ENCODE data around the gene CTCF. TPM values are rescaled to one million over a fixed set of nuclear protein-coding genes. Genes with fewer than 3 reads are reported as not detected.

CTCF gene
- total and polyA plus RNA-seq, 4 donors, result 10.1 to 35.3 (median 15.5) TPM

DNA sequence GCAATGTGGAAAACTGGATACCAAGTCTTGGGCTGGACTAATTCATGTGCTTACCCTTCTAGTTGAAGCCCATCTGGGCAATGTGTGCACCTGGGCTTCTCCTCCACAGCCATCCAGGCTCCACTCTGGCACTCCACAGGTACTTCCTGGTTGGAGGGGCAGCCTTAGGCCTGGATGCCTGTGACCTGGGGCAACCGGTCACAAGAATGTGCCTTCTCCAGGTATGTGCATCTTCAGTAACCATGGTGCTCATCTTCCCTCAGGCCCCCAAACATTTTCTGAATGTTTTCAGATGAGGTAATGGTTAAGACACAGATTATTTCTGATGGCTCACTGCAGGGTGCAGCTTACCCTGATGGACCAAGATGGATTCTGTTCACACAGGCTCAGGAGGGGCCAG is 115.4 kb downstream of the CTCF start:
- no peak overlapping the region for H3K27ac ChIP-seq (ENCODE audit: low read depth in 1 of 2, low read length in 2 of 2)
- TF ChIP-seq, protein P1, sequence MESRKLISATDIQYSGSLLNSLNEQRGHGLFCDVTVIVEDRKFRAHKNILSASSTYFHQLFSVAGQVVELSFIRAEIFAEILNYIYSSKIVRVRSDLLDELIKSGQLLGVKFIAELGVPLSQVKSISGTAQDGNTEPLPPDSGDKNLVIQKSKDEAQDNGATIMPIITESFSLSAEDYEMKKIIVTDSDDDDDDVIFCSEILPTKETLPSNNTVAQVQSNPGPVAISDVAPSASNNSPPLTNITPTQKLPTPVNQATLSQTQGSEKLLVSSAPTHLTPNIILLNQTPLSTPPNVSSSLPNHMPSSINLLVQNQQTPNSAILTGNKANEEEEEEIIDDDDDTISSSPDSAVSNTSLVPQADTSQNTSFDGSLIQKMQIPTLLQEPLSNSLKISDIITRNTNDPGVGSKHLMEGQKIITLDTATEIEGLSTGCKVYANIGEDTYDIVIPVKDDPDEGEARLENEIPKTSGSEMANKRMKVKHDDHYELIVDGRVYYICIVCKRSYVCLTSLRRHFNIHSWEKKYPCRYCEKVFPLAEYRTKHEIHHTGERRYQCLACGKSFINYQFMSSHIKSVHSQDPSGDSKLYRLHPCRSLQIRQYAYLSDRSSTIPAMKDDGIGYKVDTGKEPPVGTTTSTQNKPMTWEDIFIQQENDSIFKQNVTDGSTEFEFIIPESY (IDR thresholded peaks at IDR 0.05), result no peak
- TF ChIP-seq, protein P2, sequence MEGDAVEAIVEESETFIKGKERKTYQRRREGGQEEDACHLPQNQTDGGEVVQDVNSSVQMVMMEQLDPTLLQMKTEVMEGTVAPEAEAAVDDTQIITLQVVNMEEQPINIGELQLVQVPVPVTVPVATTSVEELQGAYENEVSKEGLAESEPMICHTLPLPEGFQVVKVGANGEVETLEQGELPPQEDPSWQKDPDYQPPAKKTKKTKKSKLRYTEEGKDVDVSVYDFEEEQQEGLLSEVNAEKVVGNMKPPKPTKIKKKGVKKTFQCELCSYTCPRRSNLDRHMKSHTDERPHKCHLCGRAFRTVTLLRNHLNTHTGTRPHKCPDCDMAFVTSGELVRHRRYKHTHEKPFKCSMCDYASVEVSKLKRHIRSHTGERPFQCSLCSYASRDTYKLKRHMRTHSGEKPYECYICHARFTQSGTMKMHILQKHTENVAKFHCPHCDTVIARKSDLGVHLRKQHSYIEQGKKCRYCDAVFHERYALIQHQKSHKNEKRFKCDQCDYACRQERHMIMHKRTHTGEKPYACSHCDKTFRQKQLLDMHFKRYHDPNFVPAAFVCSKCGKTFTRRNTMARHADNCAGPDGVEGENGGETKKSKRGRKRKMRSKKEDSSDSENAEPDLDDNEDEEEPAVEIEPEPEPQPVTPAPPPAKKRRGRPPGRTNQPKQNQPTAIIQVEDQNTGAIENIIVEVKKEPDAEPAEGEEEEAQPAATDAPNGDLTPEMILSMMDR (IDR thresholded peaks at IDR 0.05; ENCODE audit: low read depth, low read length, missing input control), result no peak
- no peak for TF ChIP-seq HNF4A (conservative IDR thresholded peaks at IDR 0.05)
- TF ChIP-seq GABPA (IDR thresholded peaks at IDR 0.05 in 1 of 2, conservative IDR thresholded peaks at IDR 0.05 in 1 of 2), result no peak
- TF ChIP-seq NR2F2 (IDR thresholded peaks at IDR 0.05), result no peak
- TF ChIP-seq, protein P3, sequence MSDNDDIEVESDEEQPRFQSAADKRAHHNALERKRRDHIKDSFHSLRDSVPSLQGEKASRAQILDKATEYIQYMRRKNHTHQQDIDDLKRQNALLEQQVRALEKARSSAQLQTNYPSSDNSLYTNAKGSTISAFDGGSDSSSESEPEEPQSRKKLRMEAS (IDR thresholded peaks at IDR 0.05), result no peak
- no peak for TF ChIP-seq HNF4G (IDR thresholded peaks at IDR 0.05)
- no peak for TF ChIP-seq TAF1 (conservative IDR thresholded peaks at IDR 0.05)
- TF ChIP-seq JUND (IDR thresholded peaks at IDR 0.05), result no peak
- no peak for TF ChIP-seq RAD21 (IDR thresholded peaks at IDR 0.05)
- TF ChIP-seq SP1 (IDR thresholded peaks at IDR 0.05), result no peak
- TF ChIP-seq EGR1 (IDR thresholded peaks at IDR 0.05; ENCODE audit: low read depth in 2 of 2), result no peak
- TF ChIP-seq FOXA1 (IDR thresholded peaks at IDR 0.05), result no peak
- TF ChIP-seq RXRA (IDR thresholded peaks at IDR 0.05), result no peak
- TF ChIP-seq FOXA2 (IDR thresholded peaks at IDR 0.05), result no peak
- H3K9me3 ChIP-seq (ENCODE audit: control insufficient read depth in 4 of 4, low read length in 3 of 4), result no peaks in the 10 kb centered on the region
- H3K27me3 ChIP-seq (ENCODE audit: control insufficient read depth in 4 of 4, insufficient read depth in 4 of 4, low read length in 3 of 4), result no peaks in the 10 kb centered on the region
- no peak overlapping the region for H3K9ac ChIP-seq (ENCODE audit: low read depth in 1 of 2, low read length in 2 of 2)
- no peak for DNase-seq (ENCODE audit: low spot score)
- H3K4me1 ChIP-seq (ENCODE audit: control insufficient read depth in 4 of 4, insufficient read depth in 4 of 4, low read length in 3 of 4), result peaks cover 14 to 50% (median 42%) of the 10 kb centered on the region in 4 donors
- H3K36me3 ChIP-seq (ENCODE audit: control insufficient read depth in 4 of 4, insufficient read depth in 3 of 4, low read depth in 1 of 4, low read length in 3 of 4), result peaks cover 0 to 3% (median 1%) of the 10 kb centered on the region in 4 donors
- 97% methylated on average over 1 of the region's 1 CpG for WGBS
- no peak overlapping the region for H3K4me3 ChIP-seq (ENCODE audit: low read depth in 1 of 3, low read length in 3 of 3)

DNA sequence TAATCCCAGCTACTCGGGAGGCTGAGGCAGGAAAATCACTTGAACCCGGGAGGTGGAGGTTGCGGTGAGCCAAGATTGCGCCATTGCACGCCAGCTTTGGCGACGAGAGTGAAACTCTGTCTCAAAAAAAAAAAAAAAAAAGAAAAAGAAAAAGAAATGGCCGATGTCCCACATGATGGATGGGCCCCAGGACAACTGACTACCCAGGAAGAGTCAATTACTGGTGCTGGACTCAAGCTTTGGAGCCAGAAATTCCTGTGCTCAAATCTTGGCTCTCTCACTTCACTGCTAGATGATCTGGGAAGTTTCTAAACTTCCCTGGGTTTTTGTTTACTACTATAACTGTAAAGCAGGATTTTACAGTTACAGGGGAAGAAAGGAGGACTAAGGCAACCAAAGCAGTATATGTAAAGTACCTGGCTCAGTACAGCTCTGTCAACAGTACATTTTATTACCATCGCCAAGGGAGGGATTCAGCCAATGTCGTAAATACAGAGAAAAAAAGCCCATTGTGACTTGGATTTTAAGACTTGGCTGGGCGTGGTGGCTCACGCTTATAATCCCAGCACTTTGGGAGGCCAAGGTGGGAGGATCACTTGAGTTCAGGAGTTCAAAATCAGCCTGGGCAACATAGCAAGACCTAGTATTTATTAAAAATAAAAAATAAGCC is 116.2 kb downstream of the CTCF start:
- Histone ChIP-seq H3K9ac (ENCODE audit: low read depth in 1 of 2, low read length in 2 of 2) (no peak overlapping the region), H3K4me1 (ENCODE audit: control insufficient read depth in 4 of 4, insufficient read depth in 4 of 4, low read length in 3 of 4) (peaks cover 8 to 43% (median 35%) of the 10 kb centered on the region in 4 donors), H3K9me3 (ENCODE audit: control insufficient read depth in 4 of 4, low read length in 3 of 4) (no peaks in the 10 kb centered on the region), H3K27me3 (ENCODE audit: control insufficient read depth in 4 of 4, insufficient read depth in 4 of 4, low read length in 3 of 4) (no peaks in the 10 kb centered on the region), H3K27ac (ENCODE audit: low read depth in 1 of 2, low read length in 2 of 2) (no peak overlapping the region), H3K36me3 (ENCODE audit: control insufficient read depth in 4 of 4, insufficient read depth in 3 of 4, low read depth in 1 of 4, low read length in 3 of 4) (peaks cover 0 to 8% (median 4%) of the 10 kb centered on the region in 4 donors), H3K4me3 (ENCODE audit: low read depth in 1 of 3, low read length in 3 of 3) (no peak overlapping the region)
- 85% methylated on average over 12 of the region's 12 CpGs for WGBS
- TF ChIP-seq RXRA (IDR thresholded peaks at IDR 0.05) (no peak), JUND (IDR thresholded peaks at IDR 0.05) (no peak), YY1 (IDR thresholded peaks at IDR 0.05) (no peak), FOXA2 (IDR thresholded peaks at IDR 0.05) (no peak), HNF4A (conservative IDR thresholded peaks at IDR 0.05) (no peak), EGR1 (IDR thresholded peaks at IDR 0.05; ENCODE audit: low read depth in 2 of 2) (no peak), NR2F2 (IDR thresholded peaks at IDR 0.05) (no peak), RAD21 (IDR thresholded peaks at IDR 0.05) (no peak)
- TF ChIP-seq, protein P4, sequence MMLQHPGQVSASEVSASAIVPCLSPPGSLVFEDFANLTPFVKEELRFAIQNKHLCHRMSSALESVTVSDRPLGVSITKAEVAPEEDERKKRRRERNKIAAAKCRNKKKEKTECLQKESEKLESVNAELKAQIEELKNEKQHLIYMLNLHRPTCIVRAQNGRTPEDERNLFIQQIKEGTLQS (IDR thresholded peaks at IDR 0.05), result no peak
- TF ChIP-seq, protein P3 (IDR thresholded peaks at IDR 0.05), result no peak
- TF ChIP-seq, protein P5, sequence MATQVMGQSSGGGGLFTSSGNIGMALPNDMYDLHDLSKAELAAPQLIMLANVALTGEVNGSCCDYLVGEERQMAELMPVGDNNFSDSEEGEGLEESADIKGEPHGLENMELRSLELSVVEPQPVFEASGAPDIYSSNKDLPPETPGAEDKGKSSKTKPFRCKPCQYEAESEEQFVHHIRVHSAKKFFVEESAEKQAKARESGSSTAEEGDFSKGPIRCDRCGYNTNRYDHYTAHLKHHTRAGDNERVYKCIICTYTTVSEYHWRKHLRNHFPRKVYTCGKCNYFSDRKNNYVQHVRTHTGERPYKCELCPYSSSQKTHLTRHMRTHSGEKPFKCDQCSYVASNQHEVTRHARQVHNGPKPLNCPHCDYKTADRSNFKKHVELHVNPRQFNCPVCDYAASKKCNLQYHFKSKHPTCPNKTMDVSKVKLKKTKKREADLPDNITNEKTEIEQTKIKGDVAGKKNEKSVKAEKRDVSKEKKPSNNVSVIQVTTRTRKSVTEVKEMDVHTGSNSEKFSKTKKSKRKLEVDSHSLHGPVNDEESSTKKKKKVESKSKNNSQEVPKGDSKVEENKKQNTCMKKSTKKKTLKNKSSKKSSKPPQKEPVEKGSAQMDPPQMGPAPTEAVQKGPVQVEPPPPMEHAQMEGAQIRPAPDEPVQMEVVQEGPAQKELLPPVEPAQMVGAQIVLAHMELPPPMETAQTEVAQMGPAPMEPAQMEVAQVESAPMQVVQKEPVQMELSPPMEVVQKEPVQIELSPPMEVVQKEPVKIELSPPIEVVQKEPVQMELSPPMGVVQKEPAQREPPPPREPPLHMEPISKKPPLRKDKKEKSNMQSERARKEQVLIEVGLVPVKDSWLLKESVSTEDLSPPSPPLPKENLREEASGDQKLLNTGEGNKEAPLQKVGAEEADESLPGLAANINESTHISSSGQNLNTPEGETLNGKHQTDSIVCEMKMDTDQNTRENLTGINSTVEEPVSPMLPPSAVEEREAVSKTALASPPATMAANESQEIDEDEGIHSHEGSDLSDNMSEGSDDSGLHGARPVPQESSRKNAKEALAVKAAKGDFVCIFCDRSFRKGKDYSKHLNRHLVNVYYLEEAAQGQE (IDR thresholded peaks at IDR 0.05), result no peak
- TF ChIP-seq, protein P1 (IDR thresholded peaks at IDR 0.05), result no peak
- TF ChIP-seq, protein P2 (IDR thresholded peaks at IDR 0.05; ENCODE audit: low read depth, low read length, missing input control), result no peak
- DNase-seq (ENCODE audit: low spot score), result no peak
